Measurements from ENCODE around the gene SND1. TPM values are rescaled to one million over a fixed set of nuclear protein-coding genes. Genes with fewer than 3 reads are reported as not detected.

The SND1 gene
- total and polyA plus RNA-seq, 2 of the 4 experiments (the other 2 are of a cell fraction), result 154 to 294 TPM

DNA sequence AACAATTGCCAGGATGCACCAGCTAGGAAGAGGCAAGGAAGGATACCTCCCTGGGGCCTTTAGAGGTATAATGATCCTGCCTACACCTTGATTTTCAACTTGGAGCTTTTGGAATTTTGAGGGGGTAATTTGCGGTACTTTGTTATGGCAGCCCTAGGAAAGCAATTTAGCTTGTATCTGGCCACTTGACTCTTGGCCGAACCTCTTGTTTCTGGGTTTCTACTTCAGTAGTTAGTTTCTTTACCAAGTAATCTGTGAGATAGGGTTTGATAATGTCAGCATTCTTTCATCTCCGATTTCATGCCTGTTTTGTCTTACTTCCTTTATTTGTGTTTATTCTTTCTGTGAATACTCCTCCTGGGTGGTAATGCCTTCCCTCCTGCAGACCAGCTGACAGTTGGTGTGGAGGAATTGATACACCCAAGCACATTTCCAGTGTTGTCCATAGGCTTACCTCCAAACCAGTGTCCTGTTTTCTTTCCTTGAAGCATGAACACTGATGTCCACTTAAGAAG is 163.7 kb downstream of the SND1 start:
- in situ Hi-C loops (cut with MboI; ENCODE audit: low sequenced_read_pairs) (no loop called here), intact Hi-C loops (cut with micrococcal nuclease) (no loop called here), dilution Hi-C loops (cut with HindIII; ENCODE audit: low sequenced_read_pairs, unreplicated experiment) (no loop called here)
- H2BK120ac ChIP-seq (ENCODE audit: low read depth, low read length), result no peak overlapping the region
- H2BK15ac ChIP-seq (ENCODE audit: low read depth, low read length), result no peak overlapping the region
- H3K9me1 ChIP-seq (ENCODE audit: insufficient read depth, low read length), result peaks cover 15% of the 10 kb centered on the region
- H2AFZ ChIP-seq (replicated peaks; ENCODE audit: low read length, poor library complexity), result no peak overlapping the region
- no peak overlapping the region for H3K4me2 ChIP-seq (ENCODE audit: low read depth, low read length)
- no peaks in the 10 kb centered on the region; the same call in none of the 2 replicates for H3K36me3 ChIP-seq (ENCODE audit: control insufficient read depth, insufficient read depth, low read length)
- no peak overlapping the region for H4K5ac ChIP-seq (ENCODE audit: low read depth, low read length)
- no CpG with 5 or more reads among the region's 3 CpGs for WGBS, 2 experiments (ENCODE audit: extremely low coverage in 2 of 2, insufficient read length in 1 of 2)
- no peak overlapping the region for H3K9ac ChIP-seq (ENCODE audit: low read depth, low read length)
- peaks cover 18% of the 10 kb centered on the region for H3K4me1 ChIP-seq (ENCODE audit: control insufficient read depth, insufficient read depth, low read length)
- H2AK5ac ChIP-seq (ENCODE audit: low read depth, low read length), result no peak overlapping the region
- H2BK20ac ChIP-seq (ENCODE audit: low read depth, low read length), result no peak overlapping the region
- ATAC-seq (ENCODE audit: low read depth) (no peak), DNase-seq (no peak)
- H3K9me3 ChIP-seq (ENCODE audit: control insufficient read depth, insufficient read depth, low read length), result no peaks in the 10 kb centered on the region
- TF ChIP-seq CEBPB (IDR thresholded peaks at IDR 0.05; ENCODE audit: low read depth, low read length), result no peak
- TF ChIP-seq, protein P1, sequence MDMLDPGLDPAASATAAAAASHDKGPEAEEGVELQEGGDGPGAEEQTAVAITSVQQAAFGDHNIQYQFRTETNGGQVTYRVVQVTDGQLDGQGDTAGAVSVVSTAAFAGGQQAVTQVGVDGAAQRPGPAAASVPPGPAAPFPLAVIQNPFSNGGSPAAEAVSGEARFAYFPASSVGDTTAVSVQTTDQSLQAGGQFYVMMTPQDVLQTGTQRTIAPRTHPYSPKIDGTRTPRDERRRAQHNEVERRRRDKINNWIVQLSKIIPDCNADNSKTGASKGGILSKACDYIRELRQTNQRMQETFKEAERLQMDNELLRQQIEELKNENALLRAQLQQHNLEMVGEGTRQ (IDR thresholded peaks at IDR 0.05; ENCODE audit: low read depth, low read length), result no peak
- no peak for TF ChIP-seq BHLHE40 (IDR thresholded peaks at IDR 0.05; ENCODE audit: low read depth, low read length)
- TF ChIP-seq, protein P2, sequence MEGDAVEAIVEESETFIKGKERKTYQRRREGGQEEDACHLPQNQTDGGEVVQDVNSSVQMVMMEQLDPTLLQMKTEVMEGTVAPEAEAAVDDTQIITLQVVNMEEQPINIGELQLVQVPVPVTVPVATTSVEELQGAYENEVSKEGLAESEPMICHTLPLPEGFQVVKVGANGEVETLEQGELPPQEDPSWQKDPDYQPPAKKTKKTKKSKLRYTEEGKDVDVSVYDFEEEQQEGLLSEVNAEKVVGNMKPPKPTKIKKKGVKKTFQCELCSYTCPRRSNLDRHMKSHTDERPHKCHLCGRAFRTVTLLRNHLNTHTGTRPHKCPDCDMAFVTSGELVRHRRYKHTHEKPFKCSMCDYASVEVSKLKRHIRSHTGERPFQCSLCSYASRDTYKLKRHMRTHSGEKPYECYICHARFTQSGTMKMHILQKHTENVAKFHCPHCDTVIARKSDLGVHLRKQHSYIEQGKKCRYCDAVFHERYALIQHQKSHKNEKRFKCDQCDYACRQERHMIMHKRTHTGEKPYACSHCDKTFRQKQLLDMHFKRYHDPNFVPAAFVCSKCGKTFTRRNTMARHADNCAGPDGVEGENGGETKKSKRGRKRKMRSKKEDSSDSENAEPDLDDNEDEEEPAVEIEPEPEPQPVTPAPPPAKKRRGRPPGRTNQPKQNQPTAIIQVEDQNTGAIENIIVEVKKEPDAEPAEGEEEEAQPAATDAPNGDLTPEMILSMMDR (conservative IDR thresholded peaks at IDR 0.05; ENCODE audit: low read depth, low read length), result no peak
- TF ChIP-seq CHD1 (IDR thresholded peaks at IDR 0.05; ENCODE audit: low read depth, low read length), result no peak
- TF ChIP-seq RFX5 (IDR thresholded peaks at IDR 0.05; ENCODE audit: low read depth, low read length), result no peak
- TF ChIP-seq MXI1 (IDR thresholded peaks at IDR 0.05; ENCODE audit: borderline replicate concordance, low read depth, low read length), result no peak
- TF ChIP-seq FOS (IDR thresholded peaks at IDR 0.05; ENCODE audit: low read depth, low read length), result no peak
- H2BK5ac ChIP-seq (ENCODE audit: low read depth, low read length, poor library complexity, severe bottlenecking), result no peak overlapping the region
- H3K18ac ChIP-seq (ENCODE audit: low read depth, low read length), result no peak overlapping the region
- H3K56ac ChIP-seq (ENCODE audit: extremely low read depth, insufficient read depth, low read length), result no peak overlapping the region
- ChIA-PET POLR2A (ENCODE audit: unreplicated experiment) (no interaction called here), CTCF (no interaction called here)
- no peak overlapping the region for H3K23ac ChIP-seq (ENCODE audit: low read depth, low read length)
- no peak overlapping the region for H2AK9ac ChIP-seq (replicated peaks; ENCODE audit: low read depth, low read length, poor library complexity)
- no peak overlapping the region for H3K14ac ChIP-seq (replicated peaks; ENCODE audit: low read depth, low read length)
- H3K79me1 ChIP-seq (ENCODE audit: low read depth in 1 of 2, low read length in 2 of 2), result peaks cover 53 to 97% of the 10 kb centered on the region in 2 experiments
- H3K4me3 ChIP-seq (ENCODE audit: insufficient read depth, low read depth, low read length), result no peak overlapping the region
- H4K8ac ChIP-seq (ENCODE audit: low read depth in 2 of 2, low read length in 2 of 2), result no peak overlapping the region
- no peak overlapping the region for H4K91ac ChIP-seq (ENCODE audit: insufficient read depth, low read depth, low read length)
- H3K27me3 ChIP-seq (ENCODE audit: control insufficient read depth, insufficient read depth, low read length), result no peaks in the 10 kb centered on the region
- no peak overlapping the region for H3K27ac ChIP-seq (ENCODE audit: insufficient read depth, low read length)
- BruUV-seq (replicated peaks), result no TSS peak
- peaks cover 92% of the 10 kb centered on the region for H4K20me1 ChIP-seq (ENCODE audit: insufficient read depth, low read length)
- no peak overlapping the region for H3K4ac ChIP-seq (ENCODE audit: low read depth, low read length)
